HepG2 (cell line): ENCODE data around the gene ING1. TPM values are rescaled to one million over a fixed set of nuclear protein-coding genes. Genes with fewer than 3 reads are reported as not detected.

ENCODE experiments used
- ATF7-NPFF ChIP-seq: sonication (generic); formaldehyde crosslinking; IDR thresholded peaks from 2 replicates; pipeline ENCODE4 v1.8.1; 2023; ENCODE audit warnings: mild to moderate bottlenecking, low read depth, missing genetic modification reagents, moderate library complexity
- BCL3 ChIP-seq: sonication (generic); formaldehyde crosslinking; IDR thresholded peaks from 2 replicates; pipeline ENCODE4 v1.5.1; 2020; ENCODE audit warnings: mild to moderate bottlenecking, missing genetic modification reagents, moderate library complexity
- CAMTA2 ChIP-seq: sonication (generic); formaldehyde crosslinking; IDR thresholded peaks from 2 replicates; pipeline ENCODE4 v1.4.0; 2020; ENCODE audit warnings: mild to moderate bottlenecking, missing genetic modification reagents, borderline replicate concordance
- ESRRA ChIP-seq: sonication (generic); formaldehyde crosslinking; IDR thresholded peaks from 2 replicates; pipeline ENCODE4 v1.5.1; 2020; ENCODE audit warnings: mild to moderate bottlenecking, low read depth, missing genetic modification reagents
- FOXC1 ChIP-seq: sonication (generic); formaldehyde crosslinking; IDR thresholded peaks from 2 replicates; pipeline ENCODE4 v1.8.0; 2022; ENCODE audit warnings: mild to moderate bottlenecking, missing genetic modification reagents, borderline replicate concordance
- KLF11 ChIP-seq: IDR thresholded peaks from 2 replicates; pipeline ENCODE4 v1.6.1; 2016; ENCODE audit warnings: missing compliant biosample characterization
- KLF13 ChIP-seq: sonication (generic); formaldehyde crosslinking; IDR thresholded peaks from 2 replicates; pipeline ENCODE4 v1.4.0; 2020; ENCODE audit warnings: mild to moderate bottlenecking, missing genetic modification reagents
- POGZ ChIP-seq: sonication (generic); formaldehyde crosslinking; IDR thresholded peaks from 2 replicates; pipeline ENCODE4 v1.4.0; 2020; ENCODE audit warnings: mild to moderate bottlenecking, missing genetic modification reagents
- PRDM15 ChIP-seq: sonication (generic); formaldehyde crosslinking; IDR thresholded peaks from 2 replicates; pipeline ENCODE4 v1.4.0; 2020; ENCODE audit warnings: missing genetic modification reagents
- XBP1 ChIP-seq: sonication (generic); formaldehyde crosslinking; IDR thresholded peaks from 2 replicates; pipeline ENCODE4 v1.5.0; 2020; ENCODE audit warnings: missing genetic modification reagents
- ZBTB39 ChIP-seq: sonication (generic); formaldehyde crosslinking; IDR thresholded peaks from 2 replicates; pipeline ENCODE4 v1.5.0; 2020; ENCODE audit warnings: missing genetic modification reagents
- ZFP37 ChIP-seq: sonication (generic); formaldehyde crosslinking; IDR thresholded peaks from 2 replicates; pipeline ENCODE4 v1.4.0; 2020; ENCODE audit warnings: missing genetic modification reagents, borderline replicate concordance
- ZMAT3 ChIP-seq: sonication (generic); formaldehyde crosslinking; conservative IDR thresholded peaks from 2 replicates; pipeline ENCODE4 v1.7.0; 2021; ENCODE audit warnings: missing genetic modification reagents
- ZNF142 ChIP-seq: sonication (generic); formaldehyde crosslinking; IDR thresholded peaks from 2 replicates; pipeline ENCODE4 v1.4.0; 2020; ENCODE audit warnings: missing genetic modification reagents
- ZNF556 ChIP-seq: sonication (generic); formaldehyde crosslinking; IDR thresholded peaks from 2 replicates; pipeline ENCODE4 v1.4.0; 2020; ENCODE audit warnings: mild to moderate bottlenecking, missing genetic modification reagents, borderline replicate concordance
- polyA plus RNA-seq, 8 experiments: library from polyadenylated mRNA; depleted of rRNA in 3 of 8; stranded (reverse) in 7 of 8; unstranded in 1 of 8; fragments of >200 nt; fragmentation: Illumina TruSeq in 4 of 8; extraction: Trizol in 4 of 8; gene quantifications; 2 replicates each; pipeline versions ENCODE4 v1.2.1 to v1.2.3, GENCODE V29; 2011 to 2016; ENCODE audit warnings: low read depth in 4 of 8, missing spikeins in 1 of 8, mixed read lengths in 1 of 8; ENCODE audit not compliant: insufficient read depth in 1 of 8
- total RNA-seq, 5 experiments: library from RNA; depleted of rRNA; stranded (reverse); fragments of >200 nt; fragmentation: Illumina TruSeq; extraction: Trizol; gene quantifications; 2 replicates each; pipeline ENCODE4 v1.2.3, GENCODE V29; 2016; ENCODE audit warnings: low read depth in 1 of 5

The ING1 gene
- total and polyA plus RNA-seq, 2 of the 13 experiments (the other 11 are each of a cell fraction or from before 2014, with no cell fraction given) = 8.1 to 16.1 TPM

- no peak for TF ChIP-seq ZBTB39 (CRISPR knock-in tag)
- TF ChIP-seq ATF7-NPFF (CRISPR knock-in tag) = peak; percentile 8; the same call in 1 of the 2 replicates
- TF ChIP-seq ZFP37 (CRISPR knock-in tag) = no peak
- TF ChIP-seq XBP1 = no peak
- TF ChIP-seq BCL3 (CRISPR knock-in tag) = no peak
- no peak for TF ChIP-seq PRDM15 (CRISPR knock-in tag)
- TF ChIP-seq ZNF142 = peak; percentile 70; the same call in 1 of the 2 replicates
- no peak; the same call in 1 of the 2 replicates for TF ChIP-seq POGZ
- no peak for TF ChIP-seq ZNF556 (CRISPR knock-in tag)
- TF ChIP-seq KLF13 = no peak
- TF ChIP-seq KLF11 = no peak; the same call in 1 of the 2 replicates
- TF ChIP-seq FOXC1 (CRISPR knock-in tag) = no peak
- TF ChIP-seq ZMAT3 (CRISPR knock-in tag) = no peak
- no peak for TF ChIP-seq CAMTA2 (CRISPR knock-in tag)
- no peak for TF ChIP-seq ESRRA (CRISPR knock-in tag)
Observed at GRCh38 chr13:110714797-110715394, 1.4 kb downstream of the ING1 start (continued).
